Esophagus mucosa (tissue), 1 donor: ENCODE measurements around the gene SPOPL. TPM values are rescaled to one million over a fixed set of nuclear protein-coding genes. Genes with fewer than 3 reads are reported as not detected.
A peak's percentile ranks its signal among the peaks of the same experiment; 100 is the strongest.
"Not testable (repeated sequence)": the region's sequence is repeated elsewhere in the genome, so short reads cannot be mapped to it uniquely, and the experiment has no call there.

ENCODE experiments used
- ATAC-seq: fragments of 200-7000 bp; cut with Tn5 transposase; one replicate; pipeline ENCODE4 v1.9.1; 2020
- total RNA-seq: library from RNA; stranded (reverse); gene quantifications from one replicate; pipeline ENCODE4 v1.2.4, GENCODE V29; 2023
- donor health status: DM: yes; HTN: yes; CAD: no.

SPOPL gene
- total RNA-seq, 1 donor from 2014 or later: 8.8 TPM

GRCh38 chr2:138523673-138524042 lies 22.1 kb downstream of the SPOPL start:
- not testable (repeated sequence) for ATAC-seq

GRCh38 chr2:138524353-138524752 lies 22.8 kb downstream of the SPOPL start:
- ATAC-seq: not testable (repeated sequence)

GRCh38 chr2:138531913-138532312 lies 30.3 kb downstream of the SPOPL start:
- no peak for ATAC-seq

GRCh38 chr2:138534791-138535190 lies 33.2 kb downstream of the SPOPL start:
- ATAC-seq: peak; percentile 87

- peak; percentile 57 for ATAC-seq
Measured at GRCh38 chr2:138536302-138536701, 34.7 kb downstream of the SPOPL start.

- ATAC-seq: no peak
Measured at GRCh38 chr2:138536740-138537139, 35.2 kb downstream of the SPOPL start.

- no peak for ATAC-seq
Measured at GRCh38 chr2:138537170-138537915, 35.8 kb downstream of the SPOPL start.

- ATAC-seq: not testable (repeated sequence)
Measured at GRCh38 chr2:138544206-138544605, 42.6 kb downstream of the SPOPL start.

GRCh38 chr2:138548796-138549195 lies 47.2 kb downstream of the SPOPL start:
- ATAC-seq: no peak

GRCh38 chr2:138550172-138550571 lies 48.6 kb downstream of the SPOPL start:
- ATAC-seq: no peak

- ATAC-seq: no peak
Measured at GRCh38 chr2:138550670-138551287, 49.2 kb downstream of the SPOPL start.

GRCh38 chr2:138554123-138554522 lies 52.6 kb downstream of the SPOPL start:
- no peak for ATAC-seq

GRCh38 chr2:138559641-138560040 lies 58.1 kb downstream of the SPOPL start:
- no peak for ATAC-seq

GRCh38 chr2:138564586-138565229 lies 63.1 kb downstream of the SPOPL start:
- peak; percentile 94 for ATAC-seq

GRCh38 chr2:138565230-138565598 lies 63.6 kb downstream of the SPOPL start:
- peak; percentile 86 for ATAC-seq

GRCh38 chr2:138572318-138572717 lies 70.7 kb downstream of the SPOPL start:
- no peak for ATAC-seq

GRCh38 chr2:138577066-138577465 lies 75.5 kb downstream of the SPOPL start:
- ATAC-seq: no peak

- ATAC-seq: no peak
Measured at GRCh38 chr2:138579556-138579955, 78.0 kb downstream of the SPOPL start.

GRCh38 chr2:138581909-138582308 lies 80.3 kb downstream of the SPOPL start:
- no peak for ATAC-seq

GRCh38 chr2:138589663-138590062 lies 88.1 kb downstream of the SPOPL start:
- ATAC-seq: no peak

- no peak for ATAC-seq
Measured at GRCh38 chr2:138596403-138596802, 94.8 kb downstream of the SPOPL start.

GRCh38 chr2:138600732-138601457 lies 99.3 kb downstream of the SPOPL start:
- ATAC-seq: no peak
